GM12878 (cell line): ENCODE data around the gene CLECL1. TPM values are rescaled to one million over a fixed set of nuclear protein-coding genes. Genes with fewer than 3 reads are reported as not detected.

Experiments used
- ATAC-seq: fragments of 200-7000 bp; cut with Tn5 transposase; 3 replicates; pipeline ENCODE4 v1.9.1; 2020; ENCODE audit warnings: mild to moderate bottlenecking, moderate library complexity
- BruUV-seq: library from RNA; stranded (reverse); fragments of 400-500 nt; replicated peaks from 2 replicates; lab custom pipeline; 2021; lab: Mats Ljungman, UMichigan
- CTCF ChIA-PET: fragments of 300-600 bp; sonication (Branson Sonifier 250); formaldehyde crosslinking; extraction: SDS; loops from one replicate; lab custom pipeline; 2021; ENCODE audit warnings: inconsistent platforms; lab: Yijun Ruan, JAX
- POLR2A ChIA-PET: fragments of 350-600 bp; formaldehyde crosslinking; extraction: SDS; loops from one replicate; lab custom pipeline; 2021; ENCODE audit warnings: inconsistent platforms; lab: Charles Lee
- RAD21 ChIA-PET: fragments of 300-600 bp; sonication (Branson Sonifier 250); formaldehyde crosslinking; loops from one replicate; lab custom pipeline; 2023; ENCODE audit warnings: antibody characterized with exemption; ENCODE audit not compliant: unreplicated experiment; lab: Charles Lee
- SMC1A ChIA-PET: fragments of 300-600 bp; sonication (Branson Sonifier 250); formaldehyde crosslinking; loops from one replicate; lab custom pipeline; 2023; ENCODE audit not compliant: unreplicated experiment, uncharacterized antibody; lab: Charles Lee
- DNase-seq: peaks from one replicate; pipeline ENCODE4 v3.0.0-alpha.2; 2011; ENCODE audit warnings: low read depth, low spot score
- FAIRE-seq: peaks from 3 replicates; lab custom pipeline; 2011; peaks lifted over from hg19 to GRCh38; lab: Jason Lieb, UNC
- H2AFZ ChIP-seq: 2 replicates; pipeline ENCODE4 v1.6.0; 2011; ENCODE audit warnings: low read depth, low read length, control low read depth; ENCODE audit not compliant: control insufficient read depth
- H3K27ac ChIP-seq: 2 replicates; pipeline ENCODE4 v1.5.1; 2011; ENCODE audit warnings: control low read depth; ENCODE audit not compliant: control insufficient read depth, insufficient read depth
- H3K27me3 ChIP-seq, 2 experiments: replicated peaks in 1 of 2; 2 replicates each; pipeline versions ENCODE4 v1.6.0 to v1.6.1; 2011; ENCODE audit warnings: low read length in 1 of 2; ENCODE audit not compliant: control insufficient read depth in 2 of 2, insufficient read depth in 2 of 2
- H3K36me3 ChIP-seq, 2 experiments: 2 replicates each; pipeline ENCODE4 v1.5.1; 2011; ENCODE audit warnings: low read length in 1 of 2; ENCODE audit not compliant: control insufficient read depth in 2 of 2, insufficient read depth in 2 of 2
- H3K4me1 ChIP-seq: 2 replicates; pipeline ENCODE4 v1.6.1; 2011; ENCODE audit warnings: mild to moderate bottlenecking, low read length, moderate library complexity, mixed read lengths; ENCODE audit not compliant: control insufficient read depth, insufficient read depth
- H3K4me2 ChIP-seq: 2 replicates; pipeline ENCODE4 v1.6.0; 2011; ENCODE audit warnings: control low read depth; ENCODE audit not compliant: control insufficient read depth, insufficient read depth
- H3K4me3 ChIP-seq: fragments of 200-600 bp; sonication (generic); 2 replicates; pipeline ENCODE4 v1.5.1; 2016
- H3K79me2 ChIP-seq: 2 replicates; pipeline ENCODE4 v1.6.0; 2011; ENCODE audit warnings: low read length; ENCODE audit not compliant: control insufficient read depth, insufficient read depth
- H3K9ac ChIP-seq: 2 replicates; pipeline ENCODE4 v1.8.0; 2011; ENCODE audit warnings: low read length, control low read depth, mixed read lengths; ENCODE audit not compliant: control insufficient read depth, insufficient read depth
- H3K9me3 ChIP-seq: replicated peaks from 3 replicates; pipeline ENCODE4 v1.5.1; 2011; ENCODE audit warnings: mild to moderate bottlenecking, low read length; ENCODE audit not compliant: control insufficient read depth, insufficient read depth
- H4K20me1 ChIP-seq: 2 replicates; pipeline ENCODE4 v1.6.0; 2011; ENCODE audit not compliant: control insufficient read depth, insufficient read depth
- ATF7 ChIP-seq: fragments of 450-650 bp; IDR thresholded peaks from 2 replicates; pipeline ENCODE4 v1.6.1; 2016; ENCODE audit warnings: low read depth, mild to moderate bottlenecking
- CREM ChIP-seq: IDR thresholded peaks from 2 replicates; pipeline ENCODE4 v1.6.1; 2014; ENCODE audit warnings: antibody characterized with exemption, low read depth
- MEF2B ChIP-seq: fragments of 450-650 bp; IDR thresholded peaks from 2 replicates; pipeline ENCODE4 v1.6.1; 2018; ENCODE audit warnings: mild to moderate bottlenecking, moderate library complexity; ENCODE audit not compliant: partially characterized antibody, poor library complexity, severe bottlenecking
- MXI1 ChIP-seq: fragments of 150-350 bp; IDR thresholded peaks from 2 replicates; pipeline ENCODE4 v1.6.1; 2011; ENCODE audit warnings: low read depth, mild to moderate bottlenecking, inconsistent platforms, low read length, improper control_type of control experiment
- SMARCA5 ChIP-seq: fragments of 450-650 bp; IDR thresholded peaks from 2 replicates; pipeline ENCODE4 v1.6.1; 2017; ENCODE audit warnings: mild to moderate bottlenecking
- TCF12 ChIP-seq: IDR thresholded peaks from 2 replicates; pipeline ENCODE4 v1.6.1; 2011; ENCODE audit warnings: low read depth, mild to moderate bottlenecking, low read length
- WGBS: methylation state at CpG from one replicate; pipeline ENCODE4 v1.1.6; 2016; ENCODE audit warnings: low lambda C conversion rate; ENCODE audit not compliant: insufficient replicate concordance, insufficient coverage; ENCODE audit errors: missing lambda C conversion rate; 5-methylcytosine and 5-hydroxymethylcytosine counted together
- in situ Hi-C: fragments of 300-500 bp; cut with MboI; formaldehyde crosslinking; loops from 9 replicates; pipeline ENCODE4 v1.14.3; 2018; ENCODE audit warnings: mixed read lengths
- intact Hi-C: fragments of 100-400 bp; cut with micrococcal nuclease; formaldehyde crosslinking; loops from one replicate; pipeline ENCODE4 v1.14.2; 2022; ENCODE audit not compliant: unreplicated experiment
- polyA plus RNA-seq, 11 experiments: library from polyadenylated mRNA; depleted of rRNA in 4 of 11; unstranded in 6 of 11; stranded (reverse) in 5 of 11; fragments of >200 nt; fragmentation: Nextera tagmentation in 4 of 11; fragmentation: Illumina TruSeq in 1 of 11; extraction: Ambion mirVana in 4 of 11; extraction: Trizol in 1 of 11; gene quantifications; 1 replicate in 1 of 11; 2 replicates in 10 of 11; pipeline versions ENCODE4 v1.2.1 to v1.2.3, GENCODE V29; 2011 to 2016; ENCODE audit warnings: inconsistent platforms in 2 of 11, missing spikeins in 2 of 11, low read depth in 1 of 11
- total RNA-seq, 4 experiments: library from RNA; depleted of rRNA in 3 of 4; stranded (reverse); fragments of >200 nt in 3 of 4; fragmentation: Illumina TruSeq in 1 of 4; extraction: Trizol in 1 of 4; gene quantifications; 2 replicates each; pipeline versions ENCODE4 v1.2.1 to v1.2.3, GENCODE V29; 2013 to 2021
- TF ChIP-seq, protein P1 (sequence below): fragments of 450-650 bp; formaldehyde crosslinking; IDR thresholded peaks from 2 replicates; pipeline ENCODE4 v1.4.0; 2022; ENCODE audit warnings: mild to moderate bottlenecking, moderate library complexity
- TF ChIP-seq, protein P2 (sequence below), 3 experiments: IDR thresholded peaks in 2 of 3; conservative IDR thresholded peaks in 1 of 3; 2 replicates each; pipeline ENCODE4 v1.5.1; 2011; ENCODE audit warnings: low read depth in 3 of 3, low read length in 3 of 3, mild to moderate bottlenecking in 3 of 3, control low read depth in 2 of 3, moderate library complexity in 2 of 3, inconsistent platforms in 1 of 3, mixed read lengths in 1 of 3; ENCODE audit not compliant: control insufficient read depth in 2 of 3, insufficient read depth in 1 of 3; ENCODE audit errors: extremely low read depth in 1 of 3
- TF ChIP-seq, protein P3 (sequence below): IDR thresholded peaks from 2 replicates; pipeline ENCODE4 v1.6.1; 2011; ENCODE audit warnings: borderline replicate concordance, low read depth, mild to moderate bottlenecking, moderate library complexity, low read length; ENCODE audit not compliant: insufficient read depth, poor library complexity, severe bottlenecking
- TF ChIP-seq, protein P4 (sequence below): IDR thresholded peaks from 2 replicates; pipeline ENCODE4 v1.6.1; 2012; ENCODE audit warnings: low read length, inconsistent platforms

The CLECL1 gene
- total and polyA plus RNA-seq, 10 of the 15 experiments (the other 5 are each of a cell fraction or from before 2014, with no cell fraction given) = 4.6 to 56.5 (median 46.4) TPM

DNA sequence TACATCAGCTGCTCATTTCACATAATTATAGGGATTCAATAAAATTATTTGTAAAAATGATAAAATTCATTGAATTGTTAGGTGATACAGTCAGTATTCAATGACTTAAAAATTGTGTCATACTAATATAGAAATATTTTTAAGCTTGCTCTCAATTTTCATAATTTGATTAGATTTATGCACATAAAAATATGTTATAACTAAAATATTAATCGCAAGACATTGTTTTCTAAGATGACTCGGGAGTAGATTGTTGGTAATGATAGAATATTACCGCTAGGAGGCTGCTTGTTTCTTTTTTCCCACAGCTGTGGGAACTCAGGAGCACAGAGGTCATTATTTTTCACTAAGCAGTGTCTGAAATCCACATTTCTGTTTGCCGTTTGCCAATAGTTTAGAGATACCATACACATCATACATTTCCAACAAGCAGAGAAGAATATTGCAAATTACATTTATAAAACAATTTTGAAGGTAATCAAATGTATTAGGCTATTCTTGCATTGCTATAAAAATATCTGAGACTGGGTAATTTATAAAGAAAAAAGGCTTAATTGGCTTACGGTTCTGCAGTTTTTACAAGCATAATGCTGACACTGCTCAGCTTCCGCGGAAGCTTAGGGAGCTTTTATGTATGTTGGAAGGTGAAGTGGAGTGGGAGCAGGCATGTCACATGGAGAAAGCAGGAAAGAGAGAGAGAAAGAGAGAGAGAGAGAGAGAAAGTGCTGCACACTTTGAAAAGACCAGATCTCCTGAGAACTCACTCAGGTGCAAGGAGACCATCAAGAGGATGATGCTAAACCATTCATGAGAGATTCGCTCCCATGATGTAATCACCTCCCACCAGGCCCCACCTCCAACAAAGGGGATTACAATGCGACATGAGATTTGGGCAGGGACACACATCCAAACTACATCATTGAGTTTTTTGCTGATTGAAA lies 18.6 kb upstream of the CLECL1 start:
- Histone ChIP-seq H4K20me1 (no peaks in the 10 kb centered on the region), H3K4me3 (no peak overlapping the region), H3K4me1 (no peaks in the 10 kb centered on the region), H3K9ac (no peak overlapping the region), H3K79me2 (peaks cover 3% of the 10 kb centered on the region; the same call in 1 of the 2 replicates), H2AFZ (no peak overlapping the region), H3K27me3 (no peaks in the 10 kb centered on the region), H3K9me3 (no peaks in the 10 kb centered on the region), H3K27ac (no peak overlapping the region), H3K4me2 (no peak overlapping the region; the same call in 1 of the 2 replicates), H3K36me3 (peaks cover 0 to 14% of the 10 kb centered on the region in 2 experiments; a peak in 3 of 4 replicates)
- FAIRE-seq = peak; percentile 89
- RAD21 ChIA-PET = interaction anchor here (1.0 to 17.5 kb wide), 22 partner anchors 9 to 391 kb away, joined by 3 to 577 read pairs (median 8); partner anchors contain the start of genes CD69 and CLEC2B
- no peak for DNase-seq
- in situ Hi-C loops (loop anchor here (5.0 kb wide), 1 partner anchor 46 kb away; no protein-coding TSS in a partner anchor), intact Hi-C loops (loop anchor here (5.0 kb wide), 1 partner anchor 116 kb away; the partner anchor contains the start of gene CLEC2B)
- SMC1A ChIA-PET = interaction anchor here (0.7 to 22.8 kb wide), 27 partner anchors 7 to 506 kb away, joined by 3 to 814 read pairs (median 6); partner anchors contain the start of genes CD69, CLEC2A and CLEC2D
- BruUV-seq = no TSS peak
- POLR2A ChIA-PET = interaction anchor here (0.7 to 3.1 kb wide), 8 partner anchors 9 to 48 kb away, joined by 3 to 10 read pairs (median 4); partner anchors contain the start of gene CD69
- WGBS = 44% methylated on average over 9 of the region's 9 CpGs
- peak; percentile 51 for ATAC-seq
- CTCF ChIA-PET = interaction anchor here (0.6 to 19.3 kb wide), 42 partner anchors 9 to 999 kb away, joined by 3 to 835 read pairs (median 6); partner anchors contain the start of genes CD69, CLEC1B and KLRF2
- TF ChIP-seq, protein P1, sequence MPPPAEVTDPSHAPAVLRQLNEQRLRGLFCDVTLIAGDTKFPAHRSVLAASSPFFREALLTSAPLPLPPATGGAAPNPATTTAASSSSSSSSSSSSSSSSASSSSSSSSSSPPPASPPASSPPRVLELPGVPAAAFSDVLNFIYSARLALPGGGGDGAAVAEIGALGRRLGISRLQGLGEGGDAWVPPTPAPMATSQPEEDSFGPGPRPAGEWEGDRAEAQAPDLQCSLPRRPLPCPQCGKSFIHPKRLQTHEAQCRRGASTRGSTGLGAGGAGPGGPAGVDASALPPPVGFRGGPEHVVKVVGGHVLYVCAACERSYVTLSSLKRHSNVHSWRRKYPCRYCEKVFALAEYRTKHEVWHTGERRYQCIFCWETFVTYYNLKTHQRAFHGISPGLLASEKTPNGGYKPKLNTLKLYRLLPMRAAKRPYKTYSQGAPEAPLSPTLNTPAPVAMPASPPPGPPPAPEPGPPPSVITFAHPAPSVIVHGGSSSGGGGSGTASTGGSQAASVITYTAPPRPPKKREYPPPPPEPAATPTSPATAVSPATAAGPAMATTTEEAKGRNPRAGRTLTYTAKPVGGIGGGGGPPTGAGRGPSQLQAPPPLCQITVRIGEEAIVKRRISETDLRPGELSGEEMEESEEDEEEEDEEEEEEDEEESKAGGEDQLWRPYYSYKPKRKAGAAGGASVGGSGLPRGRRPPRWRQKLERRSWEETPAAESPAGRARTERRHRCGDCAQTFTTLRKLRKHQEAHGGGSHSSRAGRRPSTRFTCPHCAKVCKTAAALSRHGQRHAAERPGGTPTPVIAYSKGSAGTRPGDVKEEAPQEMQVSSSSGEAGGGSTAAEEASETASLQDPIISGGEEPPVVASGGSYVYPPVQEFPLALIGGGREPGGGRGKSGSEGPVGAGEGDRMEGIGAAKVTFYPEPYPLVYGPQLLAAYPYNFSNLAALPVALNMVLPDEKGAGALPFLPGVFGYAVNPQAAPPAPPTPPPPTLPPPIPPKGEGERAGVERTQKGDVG (CRISPR knock-in tag) = 0 out of 2 replicates have a peak, but pooled peaks have one; percentile 81
- TF ChIP-seq TCF12 (peak; percentile 83; the same call in 1 of the 2 replicates), MXI1 (no peak), SMARCA5 (no peak), MEF2B (peak; percentile 31), ATF7 (peak; percentile 83), CREM (no peak)
- TF ChIP-seq, protein P2, sequence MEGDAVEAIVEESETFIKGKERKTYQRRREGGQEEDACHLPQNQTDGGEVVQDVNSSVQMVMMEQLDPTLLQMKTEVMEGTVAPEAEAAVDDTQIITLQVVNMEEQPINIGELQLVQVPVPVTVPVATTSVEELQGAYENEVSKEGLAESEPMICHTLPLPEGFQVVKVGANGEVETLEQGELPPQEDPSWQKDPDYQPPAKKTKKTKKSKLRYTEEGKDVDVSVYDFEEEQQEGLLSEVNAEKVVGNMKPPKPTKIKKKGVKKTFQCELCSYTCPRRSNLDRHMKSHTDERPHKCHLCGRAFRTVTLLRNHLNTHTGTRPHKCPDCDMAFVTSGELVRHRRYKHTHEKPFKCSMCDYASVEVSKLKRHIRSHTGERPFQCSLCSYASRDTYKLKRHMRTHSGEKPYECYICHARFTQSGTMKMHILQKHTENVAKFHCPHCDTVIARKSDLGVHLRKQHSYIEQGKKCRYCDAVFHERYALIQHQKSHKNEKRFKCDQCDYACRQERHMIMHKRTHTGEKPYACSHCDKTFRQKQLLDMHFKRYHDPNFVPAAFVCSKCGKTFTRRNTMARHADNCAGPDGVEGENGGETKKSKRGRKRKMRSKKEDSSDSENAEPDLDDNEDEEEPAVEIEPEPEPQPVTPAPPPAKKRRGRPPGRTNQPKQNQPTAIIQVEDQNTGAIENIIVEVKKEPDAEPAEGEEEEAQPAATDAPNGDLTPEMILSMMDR (IDR thresholded peaks at IDR 0.05 in 2 of 3, conservative IDR thresholded peaks at IDR 0.05 in 1 of 3; ENCODE audit: control insufficient read depth in 2 of 3, extremely low read depth in 1 of 3, insufficient read depth in 1 of 3, low read depth in 3 of 3, low read length in 3 of 3) = peak; percentile 51 to 67 (median 55); a peak in 5 of 6 replicates
- TF ChIP-seq, protein P3, sequence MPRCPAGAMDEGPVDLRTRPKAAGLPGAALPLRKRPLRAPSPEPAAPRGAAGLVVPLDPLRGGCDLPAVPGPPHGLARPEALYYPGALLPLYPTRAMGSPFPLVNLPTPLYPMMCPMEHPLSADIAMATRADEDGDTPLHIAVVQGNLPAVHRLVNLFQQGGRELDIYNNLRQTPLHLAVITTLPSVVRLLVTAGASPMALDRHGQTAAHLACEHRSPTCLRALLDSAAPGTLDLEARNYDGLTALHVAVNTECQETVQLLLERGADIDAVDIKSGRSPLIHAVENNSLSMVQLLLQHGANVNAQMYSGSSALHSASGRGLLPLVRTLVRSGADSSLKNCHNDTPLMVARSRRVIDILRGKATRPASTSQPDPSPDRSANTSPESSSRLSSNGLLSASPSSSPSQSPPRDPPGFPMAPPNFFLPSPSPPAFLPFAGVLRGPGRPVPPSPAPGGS = peak; percentile 39
- TF ChIP-seq, protein P4, sequence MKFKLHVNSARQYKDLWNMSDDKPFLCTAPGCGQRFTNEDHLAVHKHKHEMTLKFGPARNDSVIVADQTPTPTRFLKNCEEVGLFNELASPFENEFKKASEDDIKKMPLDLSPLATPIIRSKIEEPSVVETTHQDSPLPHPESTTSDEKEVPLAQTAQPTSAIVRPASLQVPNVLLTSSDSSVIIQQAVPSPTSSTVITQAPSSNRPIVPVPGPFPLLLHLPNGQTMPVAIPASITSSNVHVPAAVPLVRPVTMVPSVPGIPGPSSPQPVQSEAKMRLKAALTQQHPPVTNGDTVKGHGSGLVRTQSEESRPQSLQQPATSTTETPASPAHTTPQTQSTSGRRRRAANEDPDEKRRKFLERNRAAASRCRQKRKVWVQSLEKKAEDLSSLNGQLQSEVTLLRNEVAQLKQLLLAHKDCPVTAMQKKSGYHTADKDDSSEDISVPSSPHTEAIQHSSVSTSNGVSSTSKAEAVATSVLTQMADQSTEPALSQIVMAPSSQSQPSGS = peak; percentile 48
